Activated T-cell treated with anti-CD3 and anti-CD28 coated beads, Interleukin-2, amount 50 U/mL, for 72 hours (primary cell): Measurements from ENCODE around the gene TNIP3. TPM values are rescaled to one million over a fixed set of nuclear protein-coding genes. Genes with fewer than 3 reads are reported as not detected.
"Not testable (repeated sequence)": the region's sequence is repeated elsewhere in the genome, so short reads cannot be mapped to it uniquely, and the experiment has no call there.

Experiments
- ATAC-seq, 2 donors: fragments of 150-1000 bp; cut with Tn5 transposase; replicated peaks in 1 of 2; 2 replicates each; pipeline ENCODE4 v1.10.0; 2021; ENCODE audit warnings: moderate library complexity in 2 of 2, mild to moderate bottlenecking in 1 of 2
- DNase-seq, 2 donors: peaks; one replicate each; pipeline ENCODE4 v3.0.0; 2021 to 2022; ENCODE audit warnings: mixed read lengths in 1 of 2
- H3K27ac Mint-ChIP-seq: one replicate; pipeline ENCODE4 v1.8.0; 2022; ENCODE audit warnings: mild to moderate bottlenecking, moderate library complexity, mixed read lengths
- H3K27me3 Mint-ChIP-seq: one replicate; pipeline ENCODE4 v1.8.0; 2022; ENCODE audit warnings: low read depth, mixed read lengths
- H3K36me3 Mint-ChIP-seq, 2 donors: one replicate each; pipeline ENCODE4 v1.8.0; 2022; ENCODE audit warnings: mixed read lengths in 2 of 2, mild to moderate bottlenecking in 1 of 2; ENCODE audit not compliant: insufficient read depth in 2 of 2
- H3K4me1 Mint-ChIP-seq: one replicate; pipeline ENCODE4 v1.8.0; 2022; ENCODE audit warnings: low read depth, mixed read lengths
- H3K4me3 Mint-ChIP-seq, 2 donors: one replicate each; pipeline ENCODE4 v1.8.0; 2022; ENCODE audit warnings: mild to moderate bottlenecking in 2 of 2, mixed read lengths in 2 of 2, moderate library complexity in 2 of 2
- H3K9me3 Mint-ChIP-seq, 2 donors: one replicate each; pipeline ENCODE4 v1.8.0; 2022; ENCODE audit warnings: mixed read lengths in 2 of 2
- total RNA-seq, 2 donors: library from RNA; stranded (reverse); gene quantifications; one replicate each; pipeline ENCODE4 v1.2.3, GENCODE V29; 2022

TNIP3 gene
- total RNA-seq, 2 donors from 2014 or later = 2.3 to 6.1 TPM

GRCh38 chr4:121190389-121190788, 26.3 kb upstream of the TNIP3 start:
- no peak for DNase-seq
- Mint-ChIP-seq H3K4me3 (peak overlapping the region; percentile 33 to 95), H3K4me1 (peaks cover 58% of the 10 kb centered on the region), H3K9me3 (no peaks in the 10 kb centered on the region), H3K27me3 (peaks cover 5% of the 10 kb centered on the region), H3K36me3 (no peaks in the 10 kb centered on the region), H3K27ac (peak overlapping the region; percentile 97)
- no peak for ATAC-seq

- H3K27ac Mint-ChIP-seq = peak overlapping the region; percentile 97
- peaks cover 58% of the 10 kb centered on the region for H3K4me1 Mint-ChIP-seq
- no peaks in the 10 kb centered on the region for H3K9me3 Mint-ChIP-seq
- H3K36me3 Mint-ChIP-seq = no peaks in the 10 kb centered on the region
- peak; percentile 38 to 56 for DNase-seq
- H3K4me3 Mint-ChIP-seq = peak overlapping the region; percentile 33 to 95
- H3K27me3 Mint-ChIP-seq = peaks cover 5% of the 10 kb centered on the region
- peak; percentile 94 for ATAC-seq
These were observed 25.4 kb upstream of the TNIP3 start for GRCh38 chr4:121189326-121190215.

- Mint-ChIP-seq H3K27me3 (peaks cover 3% of the 10 kb centered on the region), H3K9me3 (no peaks in the 10 kb centered on the region), H3K36me3 (peaks cover 0 to 3% of the 10 kb centered on the region in 2 donors), H3K27ac (peak overlapping the region; percentile 17), H3K4me3 (no peak overlapping the region), H3K4me1 (peaks cover 57% of the 10 kb centered on the region)
- ATAC-seq (no peak), DNase-seq (no peak)
These were observed 23.1 kb upstream of the TNIP3 start for GRCh38 chr4:121187206-121187605.

GRCh38 chr4:121185960-121186359, 21.8 kb upstream of the TNIP3 start:
- DNase-seq (no peak), ATAC-seq (no peak)
- Mint-ChIP-seq H3K9me3 (no peaks in the 10 kb centered on the region), H3K4me3 (no peak overlapping the region), H3K4me1 (peaks cover 57% of the 10 kb centered on the region), H3K27ac (no peak overlapping the region), H3K27me3 (no peaks in the 10 kb centered on the region), H3K36me3 (peaks cover 0 to 3% of the 10 kb centered on the region in 2 donors)

GRCh38 chr4:121183989-121184388, 19.9 kb upstream of the TNIP3 start:
- H3K27me3 Mint-ChIP-seq = no peaks in the 10 kb centered on the region
- ATAC-seq (no peak), DNase-seq (no peak)
- H3K36me3 Mint-ChIP-seq = peaks cover 2 to 7% of the 10 kb centered on the region in 2 donors
- peaks cover 57% of the 10 kb centered on the region for H3K4me1 Mint-ChIP-seq
- H3K9me3 Mint-ChIP-seq = peaks cover 0 to 1% of the 10 kb centered on the region in 2 donors
- no peak overlapping the region for H3K4me3 Mint-ChIP-seq
- H3K27ac Mint-ChIP-seq = peak overlapping the region; percentile 34

- Mint-ChIP-seq H3K36me3 (peaks cover 2 to 9% of the 10 kb centered on the region in 2 donors), H3K27me3 (no peaks in the 10 kb centered on the region), H3K27ac (no peak overlapping the region), H3K4me3 (peak overlapping the region in 1 of 2 donors; percentile 90), H3K4me1 (peaks cover 60% of the 10 kb centered on the region), H3K9me3 (peaks cover 0 to 1% of the 10 kb centered on the region in 2 donors)
- no peak for DNase-seq
- ATAC-seq = no peak
These were observed 19.2 kb upstream of the TNIP3 start for GRCh38 chr4:121183361-121183760.

- Mint-ChIP-seq H3K27ac (peak overlapping the region; percentile 98), H3K4me1 (peaks cover 66% of the 10 kb centered on the region), H3K27me3 (no peaks in the 10 kb centered on the region), H3K4me3 (peak overlapping the region; percentile 48 to 90), H3K9me3 (peaks cover 0 to 1% of the 10 kb centered on the region in 2 donors), H3K36me3 (peaks cover 2 to 10% of the 10 kb centered on the region in 2 donors)
- DNase-seq (peak in 1 of 2 donors; percentile 26), ATAC-seq (peak; percentile 53 to 66)
These were observed 18.2 kb upstream of the TNIP3 start for GRCh38 chr4:121182296-121182695.

- peaks cover 2 to 10% of the 10 kb centered on the region in 2 donors for H3K36me3 Mint-ChIP-seq
- no peak for DNase-seq
- H3K4me1 Mint-ChIP-seq = peaks cover 73% of the 10 kb centered on the region
- no peaks in the 10 kb centered on the region for H3K27me3 Mint-ChIP-seq
- no peak for ATAC-seq
- peaks cover 0 to 1% of the 10 kb centered on the region in 2 donors for H3K9me3 Mint-ChIP-seq
- H3K27ac Mint-ChIP-seq = peak overlapping the region; percentile 83
- H3K4me3 Mint-ChIP-seq = peak overlapping the region; percentile 48 to 84
These were observed 17.4 kb upstream of the TNIP3 start for GRCh38 chr4:121181493-121181892.

- H3K27me3 Mint-ChIP-seq = no peaks in the 10 kb centered on the region
- peak overlapping the region; percentile 83 for H3K27ac Mint-ChIP-seq
- ATAC-seq (peak; percentile 83 to 84), DNase-seq (no peak)
- H3K4me1 Mint-ChIP-seq = peaks cover 76% of the 10 kb centered on the region
- peak overlapping the region; percentile 48 to 84 for H3K4me3 Mint-ChIP-seq
- peaks cover 2 to 10% of the 10 kb centered on the region in 2 donors for H3K36me3 Mint-ChIP-seq
- H3K9me3 Mint-ChIP-seq = peaks cover 0 to 1% of the 10 kb centered on the region in 2 donors
These were observed 16.4 kb upstream of the TNIP3 start for GRCh38 chr4:121180558-121180957.

- no peaks in the 10 kb centered on the region for H3K27me3 Mint-ChIP-seq
- peak overlapping the region in 1 of 2 donors; percentile 39 for H3K4me3 Mint-ChIP-seq
- H3K4me1 Mint-ChIP-seq = peaks cover 64% of the 10 kb centered on the region
- DNase-seq (no peak), ATAC-seq (no peak)
- peaks cover 2 to 10% of the 10 kb centered on the region in 2 donors for H3K36me3 Mint-ChIP-seq
- peak overlapping the region; percentile 52 for H3K27ac Mint-ChIP-seq
- peaks cover 0 to 1% of the 10 kb centered on the region in 2 donors for H3K9me3 Mint-ChIP-seq
These were observed 13.4 kb upstream of the TNIP3 start for GRCh38 chr4:121177246-121178137.

- Mint-ChIP-seq H3K9me3 (peaks cover 0 to 1% of the 10 kb centered on the region in 2 donors), H3K4me1 (peaks cover 55% of the 10 kb centered on the region), H3K27ac (no peak overlapping the region), H3K4me3 (no peak overlapping the region), H3K27me3 (no peaks in the 10 kb centered on the region), H3K36me3 (peaks cover 2 to 9% of the 10 kb centered on the region in 2 donors)
- DNase-seq (no peak), ATAC-seq (no peak)
These were observed 12.2 kb upstream of the TNIP3 start for GRCh38 chr4:121176082-121176934.

- not testable (repeated sequence) for H3K27me3 Mint-ChIP-seq, H3K4me3 Mint-ChIP-seq, H3K27ac Mint-ChIP-seq, H3K9me3 Mint-ChIP-seq, ATAC-seq, DNase-seq, H3K36me3 Mint-ChIP-seq
- peaks cover 25% of the 10 kb centered on the region for H3K4me1 Mint-ChIP-seq
These were observed 7.4 kb upstream of the TNIP3 start for GRCh38 chr4:121171477-121171876.
